Calu3 (cell line): Measurements from ENCODE around the gene DUSP22. TPM values are rescaled to one million over a fixed set of nuclear protein-coding genes. Genes with fewer than 3 reads are reported as not detected.

Experiments used
- BruUV-seq: library from RNA; stranded (reverse); fragments of 400-500 nt; replicated peaks from 2 replicates; lab custom pipeline; 2021; lab: Mats Ljungman, UMichigan
- CTCF ChIA-PET: fragments of 300-600 bp; sonication (Branson Sonifier 250); formaldehyde crosslinking; loops from one replicate; lab custom pipeline; 2022; ENCODE audit warnings: antibody characterized with exemption; lab: Charles Lee
- DNase-seq: peaks from one replicate; pipeline ENCODE4 v3.0.0; 2022
- H3K27ac Mint-ChIP-seq: one replicate; pipeline ENCODE4 v1.8.0; 2022; ENCODE audit warnings: mixed read lengths; ENCODE audit not compliant: unreplicated experiment
- H3K27me3 Mint-ChIP-seq: one replicate; pipeline ENCODE4 v1.8.0; 2022; ENCODE audit warnings: mixed read lengths; ENCODE audit not compliant: unreplicated experiment
- H3K36me3 Mint-ChIP-seq: one replicate; pipeline ENCODE4 v1.8.0; 2022; ENCODE audit warnings: mild to moderate bottlenecking, moderate library complexity, mixed read lengths; ENCODE audit not compliant: insufficient read depth, unreplicated experiment
- H3K4me1 Mint-ChIP-seq: one replicate; pipeline ENCODE4 v1.8.0; 2022; ENCODE audit warnings: mild to moderate bottlenecking, low read depth, mixed read lengths; ENCODE audit not compliant: unreplicated experiment
- H3K4me3 Mint-ChIP-seq: one replicate; pipeline ENCODE4 v1.8.0; 2022; ENCODE audit warnings: mild to moderate bottlenecking, low read depth, moderate library complexity, mixed read lengths; ENCODE audit not compliant: unreplicated experiment
- H3K9me3 Mint-ChIP-seq: one replicate; pipeline ENCODE4 v1.8.0; 2022; ENCODE audit warnings: low read depth, mixed read lengths; ENCODE audit not compliant: unreplicated experiment
- CTCF ChIP-seq: fragments of 200-600 bp; IDR thresholded peaks from one replicate; pipeline ENCODE4 v1.8.0; 2022; ENCODE audit warnings: antibody characterized with exemption; ENCODE audit not compliant: unreplicated experiment
- intact Hi-C: fragments of 100-400 bp; cut with micrococcal nuclease; formaldehyde crosslinking; loops from one replicate; pipeline ENCODE4 v1.10.0; 2022; ENCODE audit not compliant: unreplicated experiment
- total RNA-seq: library from RNA; stranded (reverse); gene quantifications from 2 replicates; pipeline ENCODE4 v1.2.3, GENCODE V29; 2022

Gene DUSP22
- total RNA-seq, 1 experiment from 2014 or later = 14.7 TPM

DNA sequence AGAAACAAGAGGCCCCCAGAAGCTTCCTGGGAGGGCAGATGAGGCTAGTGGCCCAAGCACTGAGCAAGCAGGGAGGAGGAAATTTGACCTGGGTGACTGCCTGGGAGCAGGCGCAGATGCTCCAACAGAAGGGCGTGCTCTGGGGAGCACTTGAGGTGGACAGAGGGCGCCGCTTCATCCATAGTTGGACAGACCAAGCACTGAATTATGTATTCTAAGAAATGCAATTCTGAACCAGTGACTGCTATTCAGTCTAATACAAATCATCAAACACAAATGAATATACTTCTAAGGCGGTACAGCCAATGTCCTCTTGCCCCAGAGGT, 70.6 kb downstream of the DUSP22 start:
- CTCF ChIA-PET = no interaction called here
- peaks cover 12% of the 10 kb centered on the region for H3K9me3 Mint-ChIP-seq
- H3K27ac Mint-ChIP-seq = no peak overlapping the region
- H3K36me3 Mint-ChIP-seq = peaks cover 5% of the 10 kb centered on the region
- peaks cover 19% of the 10 kb centered on the region for H3K27me3 Mint-ChIP-seq
- intact Hi-C loops = no loop called here
- H3K4me3 Mint-ChIP-seq = no peak overlapping the region
- BruUV-seq = no TSS peak
- no peak for DNase-seq
- no peak for TF ChIP-seq CTCF
- H3K4me1 Mint-ChIP-seq = no peaks in the 10 kb centered on the region

GRCh38 chr6:363291-363690, 71.0 kb downstream of the DUSP22 start:
- H3K27me3 Mint-ChIP-seq = peaks cover 22% of the 10 kb centered on the region
- no peak overlapping the region for H3K4me3 Mint-ChIP-seq
- intact Hi-C loops = no loop called here

DNA sequence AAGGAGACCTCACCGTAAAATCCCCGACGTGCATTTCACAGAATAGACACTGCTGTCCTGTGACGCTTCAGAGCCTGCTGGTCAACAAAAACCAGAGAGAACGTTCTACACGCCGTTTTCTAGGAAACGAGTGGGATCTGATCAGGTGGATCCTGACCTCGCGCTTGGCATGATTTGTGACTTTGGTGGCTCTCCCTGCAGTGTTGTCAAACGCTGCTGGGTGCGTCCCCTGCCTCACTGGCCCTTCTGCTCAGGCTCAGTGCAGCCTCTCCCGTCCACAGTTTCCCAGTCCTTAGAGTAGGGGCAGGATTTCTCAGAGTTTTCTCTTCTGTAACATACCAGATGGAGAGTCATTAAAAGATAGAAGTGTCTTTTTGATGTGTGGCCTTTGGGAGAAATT, 71.6 kb downstream of the DUSP22 start:
- intact Hi-C loops = no loop called here
- BruUV-seq = no TSS peak
- Mint-ChIP-seq H3K27ac (no peak overlapping the region), H3K9me3 (peaks cover 11% of the 10 kb centered on the region), H3K27me3 (peaks cover 22% of the 10 kb centered on the region), H3K36me3 (peaks cover 5% of the 10 kb centered on the region), H3K4me3 (no peak overlapping the region), H3K4me1 (no peaks in the 10 kb centered on the region)
- no peak for DNase-seq
- no peak for TF ChIP-seq CTCF
- CTCF ChIA-PET = no interaction called here

More at GRCh38 chr6:363291-363690, 71.0 kb downstream of the DUSP22 start:
- Mint-ChIP-seq H3K36me3 (peaks cover 5% of the 10 kb centered on the region), H3K9me3 (peaks cover 12% of the 10 kb centered on the region), H3K4me1 (no peaks in the 10 kb centered on the region), H3K27ac (no peak overlapping the region)
- DNase-seq = no peak
- no peak for TF ChIP-seq CTCF
- CTCF ChIA-PET = no interaction called here
- no TSS peak for BruUV-seq

DNA sequence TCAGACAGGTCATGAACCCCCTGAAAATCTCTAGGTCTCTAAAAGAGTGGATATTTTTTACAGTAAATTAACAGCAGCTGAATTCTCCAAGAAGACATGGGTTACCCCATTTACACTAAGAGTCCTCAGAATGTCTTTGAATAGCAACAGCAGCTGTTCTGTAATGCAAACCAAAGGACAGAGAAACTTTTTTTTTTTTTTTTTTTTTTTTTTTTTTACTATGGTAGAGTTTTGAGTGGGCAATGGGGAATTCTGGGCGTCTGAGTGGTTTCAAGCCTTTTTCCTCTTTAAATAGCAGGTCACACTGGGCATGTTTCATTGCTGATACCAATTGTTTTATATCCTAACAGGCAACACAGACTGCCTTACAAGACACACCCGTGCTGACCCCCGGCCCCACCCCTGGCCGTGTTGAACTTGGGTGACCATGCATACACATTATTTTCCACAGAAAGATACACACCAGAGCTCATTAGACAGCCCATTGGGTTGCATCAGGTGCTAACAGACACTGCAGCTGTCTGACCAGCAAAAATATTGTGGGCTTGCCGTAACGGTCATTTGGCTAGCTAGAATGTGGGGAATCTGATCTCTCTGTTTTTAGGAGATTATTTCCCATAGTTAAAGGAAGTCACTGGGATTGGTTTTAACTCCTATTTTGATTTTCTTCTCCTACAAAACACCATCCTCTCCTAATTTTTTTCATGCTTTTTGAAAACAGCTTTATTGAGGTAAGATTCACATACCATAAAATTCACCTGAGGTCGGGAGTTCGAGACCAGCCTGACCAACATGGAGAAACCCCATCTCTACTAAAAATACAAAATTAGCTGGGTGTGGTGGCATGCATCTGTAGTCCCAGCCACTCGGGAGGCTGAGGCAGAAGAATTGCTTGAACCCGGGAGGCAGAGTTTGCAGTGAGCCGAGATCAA, 72.6 kb downstream of the DUSP22 start:
- no peak overlapping the region for H3K27ac Mint-ChIP-seq
- TF ChIP-seq CTCF = no peak
- DNase-seq = no peak

More for the DNA sequence above, 72.6 kb downstream of the DUSP22 start:
- Mint-ChIP-seq H3K4me3 (no peak overlapping the region), H3K27me3 (peaks cover 22% of the 10 kb centered on the region), H3K4me1 (no peaks in the 10 kb centered on the region), H3K36me3 (peaks cover 5% of the 10 kb centered on the region), H3K9me3 (peaks cover 10% of the 10 kb centered on the region)
- CTCF ChIA-PET = no interaction called here
- intact Hi-C loops = no loop called here
- BruUV-seq = no TSS peak
